Measurements from ENCODE around the gene PRDM16. TPM values are rescaled to one million over a fixed set of nuclear protein-coding genes. Genes with fewer than 3 reads are reported as not detected.

PRDM16 gene
- total and polyA plus RNA-seq, 2 experiments from 2014 or later = 0.14 to 0.16 TPM

DNA sequence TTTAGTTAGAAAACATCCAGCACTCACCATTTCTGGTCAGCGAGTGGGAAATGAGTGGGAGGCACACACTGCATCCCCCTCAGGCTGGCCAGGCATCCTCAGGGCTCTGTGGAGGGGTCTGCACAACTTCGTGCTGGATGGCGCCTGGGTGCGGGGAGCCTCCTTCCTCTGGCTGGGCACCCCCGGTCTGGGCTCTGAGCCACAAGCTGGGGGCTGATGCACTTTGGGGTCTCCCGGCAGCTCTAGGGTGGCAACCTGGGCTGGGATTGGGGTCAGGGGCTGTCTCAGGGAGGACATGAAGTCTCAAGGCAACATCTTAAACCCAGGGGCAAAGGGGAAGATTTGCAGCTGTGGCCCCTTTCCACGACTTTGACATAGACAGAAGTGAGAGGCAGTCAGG, 23.5 kb downstream of the PRDM16 start:
- H3F3A ChIP-seq (replicated peaks; ENCODE audit: low read depth) = no peaks in the 10 kb centered on the region
- DNase-seq (ENCODE audit: low spot score) = no peak
- H3K4me1 ChIP-seq (ENCODE audit: insufficient read depth) = no peaks in the 10 kb centered on the region
- H3K4me3 ChIP-seq = no peak overlapping the region
- Mint-ChIP-seq H3K27ac (no peak overlapping the region), H3K27me3 (ENCODE audit: insufficient read depth, low read depth, poor library complexity) (peaks cover 1% of the 10 kb centered on the region), H3K36me3 (ENCODE audit: low read depth) (no peaks in the 10 kb centered on the region), H3K4me1 (peaks cover 3% of the 10 kb centered on the region; the same call in 1 of the 3 replicates), H3K4me3 (no peak overlapping the region), H3K9me3 (peaks cover 4% of the 10 kb centered on the region; the same call in 1 of the 3 replicates)
- H3K9me2 ChIP-seq (ENCODE audit: insufficient read depth) = no peaks in the 10 kb centered on the region
- no peak overlapping the region for H2AFZ ChIP-seq
- no peaks in the 10 kb centered on the region for H3K36me3 ChIP-seq (ENCODE audit: insufficient read depth)
- no peak for TF ChIP-seq CREB1 (CRISPR knock-in tag; IDR thresholded peaks at IDR 0.05; ENCODE audit: low read depth)
- TF ChIP-seq, protein P1, sequence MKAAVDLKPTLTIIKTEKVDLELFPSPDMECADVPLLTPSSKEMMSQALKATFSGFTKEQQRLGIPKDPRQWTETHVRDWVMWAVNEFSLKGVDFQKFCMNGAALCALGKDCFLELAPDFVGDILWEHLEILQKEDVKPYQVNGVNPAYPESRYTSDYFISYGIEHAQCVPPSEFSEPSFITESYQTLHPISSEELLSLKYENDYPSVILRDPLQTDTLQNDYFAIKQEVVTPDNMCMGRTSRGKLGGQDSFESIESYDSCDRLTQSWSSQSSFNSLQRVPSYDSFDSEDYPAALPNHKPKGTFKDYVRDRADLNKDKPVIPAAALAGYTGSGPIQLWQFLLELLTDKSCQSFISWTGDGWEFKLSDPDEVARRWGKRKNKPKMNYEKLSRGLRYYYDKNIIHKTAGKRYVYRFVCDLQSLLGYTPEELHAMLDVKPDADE (IDR thresholded peaks at IDR 0.05) = no peak
- H3K79me2 ChIP-seq (replicated peaks; ENCODE audit: insufficient read depth) = no peaks in the 10 kb centered on the region
- ATAC-seq = no peak
- no peak overlapping the region for H3K4me2 ChIP-seq
- H4K20me1 ChIP-seq (replicated peaks; ENCODE audit: insufficient read depth) = no peaks in the 10 kb centered on the region
- H3K27ac ChIP-seq (ENCODE audit: low read depth) = no peak overlapping the region
- no peaks in the 10 kb centered on the region for H3K27me3 ChIP-seq (ENCODE audit: insufficient read depth)

DNA sequence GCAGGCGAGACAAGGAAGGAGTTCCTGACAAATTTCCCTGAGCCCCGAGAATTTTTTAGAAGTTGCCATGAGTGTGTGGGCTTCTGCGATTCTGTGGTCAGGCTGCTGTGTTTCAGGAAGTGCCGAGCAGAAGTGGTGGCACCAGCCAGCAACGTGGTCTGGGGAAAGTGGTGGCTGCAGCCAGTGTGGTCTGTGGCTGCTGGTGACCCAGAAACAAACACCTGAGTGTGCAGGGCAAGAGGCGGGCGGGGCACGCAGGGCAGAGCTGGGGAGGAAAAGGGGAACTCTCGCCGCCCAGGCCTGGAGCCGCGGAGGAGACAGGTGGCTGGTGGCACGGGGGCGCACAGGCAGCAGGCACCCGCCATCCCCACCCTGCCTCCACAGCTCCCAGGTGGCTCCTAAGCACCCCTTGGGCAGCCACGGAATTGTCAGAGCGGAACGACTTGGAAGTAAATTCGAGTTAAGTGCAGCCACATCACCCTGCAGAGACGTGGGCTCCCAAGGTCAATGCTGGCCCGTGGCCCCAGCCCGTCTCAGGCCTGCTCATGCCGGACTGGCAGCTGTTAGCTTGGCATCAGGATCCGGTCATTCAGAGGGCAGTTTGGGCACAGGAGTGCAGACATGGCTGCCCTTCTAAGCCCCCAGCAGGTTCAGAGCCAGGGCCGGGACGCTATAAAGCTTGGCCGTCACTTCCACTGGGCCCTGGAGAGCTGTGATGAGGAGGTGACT, 25.1 kb downstream of the PRDM16 start:
- no peak overlapping the region for H3K27ac Mint-ChIP-seq
- TF ChIP-seq, protein P1 (IDR thresholded peaks at IDR 0.05) = no peak
- TF ChIP-seq EZH2phosphoT487 (IDR thresholded peaks at IDR 0.05; ENCODE audit: unreplicated experiment) = no peak
- TF ChIP-seq, protein P2, sequence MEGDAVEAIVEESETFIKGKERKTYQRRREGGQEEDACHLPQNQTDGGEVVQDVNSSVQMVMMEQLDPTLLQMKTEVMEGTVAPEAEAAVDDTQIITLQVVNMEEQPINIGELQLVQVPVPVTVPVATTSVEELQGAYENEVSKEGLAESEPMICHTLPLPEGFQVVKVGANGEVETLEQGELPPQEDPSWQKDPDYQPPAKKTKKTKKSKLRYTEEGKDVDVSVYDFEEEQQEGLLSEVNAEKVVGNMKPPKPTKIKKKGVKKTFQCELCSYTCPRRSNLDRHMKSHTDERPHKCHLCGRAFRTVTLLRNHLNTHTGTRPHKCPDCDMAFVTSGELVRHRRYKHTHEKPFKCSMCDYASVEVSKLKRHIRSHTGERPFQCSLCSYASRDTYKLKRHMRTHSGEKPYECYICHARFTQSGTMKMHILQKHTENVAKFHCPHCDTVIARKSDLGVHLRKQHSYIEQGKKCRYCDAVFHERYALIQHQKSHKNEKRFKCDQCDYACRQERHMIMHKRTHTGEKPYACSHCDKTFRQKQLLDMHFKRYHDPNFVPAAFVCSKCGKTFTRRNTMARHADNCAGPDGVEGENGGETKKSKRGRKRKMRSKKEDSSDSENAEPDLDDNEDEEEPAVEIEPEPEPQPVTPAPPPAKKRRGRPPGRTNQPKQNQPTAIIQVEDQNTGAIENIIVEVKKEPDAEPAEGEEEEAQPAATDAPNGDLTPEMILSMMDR (conservative IDR thresholded peaks at IDR 0.05; ENCODE audit: low read depth in 2 of 2) = no peak
- TF ChIP-seq, protein P3, sequence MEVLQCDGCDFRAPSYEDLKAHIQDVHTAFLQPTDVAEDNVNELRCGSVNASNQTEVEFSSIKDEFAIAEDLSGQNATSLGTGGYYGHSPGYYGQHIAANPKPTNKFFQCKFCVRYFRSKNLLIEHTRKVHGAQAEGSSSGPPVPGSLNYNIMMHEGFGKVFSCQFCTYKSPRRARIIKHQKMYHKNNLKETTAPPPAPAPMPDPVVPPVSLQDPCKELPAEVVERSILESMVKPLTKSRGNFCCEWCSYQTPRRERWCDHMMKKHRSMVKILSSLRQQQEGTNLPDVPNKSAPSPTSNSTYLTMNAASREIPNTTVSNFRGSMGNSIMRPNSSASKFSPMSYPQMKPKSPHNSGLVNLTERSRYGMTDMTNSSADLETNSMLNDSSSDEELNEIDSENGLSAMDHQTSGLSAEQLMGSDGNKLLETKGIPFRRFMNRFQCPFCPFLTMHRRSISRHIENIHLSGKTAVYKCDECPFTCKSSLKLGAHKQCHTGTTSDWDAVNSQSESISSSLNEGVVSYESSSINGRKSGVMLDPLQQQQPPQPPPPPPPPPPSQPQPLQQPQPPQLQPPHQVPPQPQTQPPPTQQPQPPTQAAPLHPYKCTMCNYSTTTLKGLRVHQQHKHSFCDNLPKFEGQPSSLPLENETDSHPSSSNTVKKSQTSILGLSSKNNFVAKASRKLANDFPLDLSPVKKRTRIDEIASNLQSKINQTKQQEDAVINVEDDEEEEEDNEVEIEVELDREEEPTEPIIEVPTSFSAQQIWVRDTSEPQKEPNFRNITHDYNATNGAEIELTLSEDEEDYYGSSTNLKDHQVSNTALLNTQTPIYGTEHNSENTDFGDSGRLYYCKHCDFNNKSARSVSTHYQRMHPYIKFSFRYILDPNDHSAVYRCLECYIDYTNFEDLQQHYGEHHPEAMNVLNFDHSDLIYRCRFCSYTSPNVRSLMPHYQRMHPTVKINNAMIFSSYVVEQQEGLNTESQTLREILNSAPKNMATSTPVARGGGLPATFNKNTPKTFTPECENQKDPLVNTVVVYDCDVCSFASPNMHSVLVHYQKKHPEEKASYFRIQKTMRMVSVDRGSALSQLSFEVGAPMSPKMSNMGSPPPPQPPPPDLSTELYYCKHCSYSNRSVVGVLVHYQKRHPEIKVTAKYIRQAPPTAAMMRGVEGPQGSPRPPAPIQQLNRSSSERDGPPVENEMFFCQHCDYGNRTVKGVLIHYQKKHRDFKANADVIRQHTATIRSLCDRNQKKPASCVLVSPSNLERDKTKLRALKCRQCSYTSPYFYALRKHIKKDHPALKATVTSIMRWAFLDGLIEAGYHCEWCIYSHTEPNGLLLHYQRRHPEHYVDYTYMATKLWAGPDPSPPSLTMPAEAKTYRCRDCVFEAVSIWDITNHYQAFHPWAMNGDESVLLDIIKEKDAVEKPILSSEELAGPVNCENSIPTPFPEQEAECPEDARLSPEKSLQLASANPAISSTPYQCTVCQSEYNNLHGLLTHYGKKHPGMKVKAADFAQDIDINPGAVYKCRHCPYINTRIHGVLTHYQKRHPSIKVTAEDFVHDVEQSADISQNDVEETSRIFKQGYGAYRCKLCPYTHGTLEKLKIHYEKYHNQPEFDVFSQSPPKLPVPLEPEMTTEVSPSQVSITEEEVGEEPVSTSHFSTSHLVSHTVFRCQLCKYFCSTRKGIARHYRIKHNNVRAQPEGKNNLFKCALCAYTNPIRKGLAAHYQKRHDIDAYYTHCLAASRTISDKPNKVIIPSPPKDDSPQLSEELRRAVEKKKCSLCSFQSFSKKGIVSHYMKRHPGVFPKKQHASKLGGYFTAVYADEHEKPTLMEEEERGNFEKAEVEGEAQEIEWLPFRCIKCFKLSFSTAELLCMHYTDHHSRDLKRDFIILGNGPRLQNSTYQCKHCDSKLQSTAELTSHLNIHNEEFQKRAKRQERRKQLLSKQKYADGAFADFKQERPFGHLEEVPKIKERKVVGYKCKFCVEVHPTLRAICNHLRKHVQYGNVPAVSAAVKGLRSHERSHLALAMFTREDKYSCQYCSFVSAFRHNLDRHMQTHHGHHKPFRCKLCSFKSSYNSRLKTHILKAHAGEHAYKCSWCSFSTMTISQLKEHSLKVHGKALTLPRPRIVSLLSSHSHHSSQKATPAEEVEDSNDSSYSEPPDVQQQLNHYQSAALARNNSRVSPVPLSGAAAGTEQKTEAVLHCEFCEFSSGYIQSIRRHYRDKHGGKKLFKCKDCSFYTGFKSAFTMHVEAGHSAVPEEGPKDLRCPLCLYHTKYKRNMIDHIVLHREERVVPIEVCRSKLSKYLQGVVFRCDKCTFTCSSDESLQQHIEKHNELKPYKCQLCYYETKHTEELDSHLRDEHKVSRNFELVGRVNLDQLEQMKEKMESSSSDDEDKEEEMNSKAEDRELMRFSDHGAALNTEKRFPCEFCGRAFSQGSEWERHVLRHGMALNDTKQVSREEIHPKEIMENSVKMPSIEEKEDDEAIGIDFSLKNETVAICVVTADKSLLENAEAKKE (CRISPR knock-in tag; IDR thresholded peaks at IDR 0.05) = no peak
- TF ChIP-seq EZH2 (IDR thresholded peaks at IDR 0.05; ENCODE audit: low read depth, unreplicated experiment) = no peak
- TF ChIP-seq JUNB (IDR thresholded peaks at IDR 0.05; ENCODE audit: unreplicated experiment) = no peak
- no peak for TF ChIP-seq NANOG (IDR thresholded peaks at IDR 0.05; ENCODE audit: borderline replicate concordance)
- TF ChIP-seq ZNF331 (CRISPR knock-in tag; IDR thresholded peaks at IDR 0.05; ENCODE audit: low read depth) = no peak
- TF ChIP-seq CREB1 (CRISPR knock-in tag; IDR thresholded peaks at IDR 0.05; ENCODE audit: low read depth) = no peak
- no peak overlapping the region for H3K4me3 Mint-ChIP-seq
- H3K36me3 ChIP-seq (ENCODE audit: insufficient read depth) = no peaks in the 10 kb centered on the region
- DNase-seq (ENCODE audit: low spot score) (no peak), ATAC-seq (no peak)
- H3K4me3 ChIP-seq = no peak overlapping the region
- no peak overlapping the region for H2AFZ ChIP-seq
- peaks cover 4% of the 10 kb centered on the region; the same call in 1 of the 3 replicates for H3K9me3 Mint-ChIP-seq
- H3K4me2 ChIP-seq = no peak overlapping the region
- H3K27ac ChIP-seq (ENCODE audit: low read depth) = no peak overlapping the region
- no peaks in the 10 kb centered on the region for H3K27me3 ChIP-seq (ENCODE audit: insufficient read depth)
- no peaks in the 10 kb centered on the region for H3K4me1 ChIP-seq (ENCODE audit: insufficient read depth)
- H3K9me2 ChIP-seq (ENCODE audit: insufficient read depth) = no peaks in the 10 kb centered on the region
- no peaks in the 10 kb centered on the region for H3K79me2 ChIP-seq (replicated peaks; ENCODE audit: insufficient read depth)
- H3K36me3 Mint-ChIP-seq (ENCODE audit: low read depth) = no peaks in the 10 kb centered on the region
- H4K20me1 ChIP-seq (replicated peaks; ENCODE audit: insufficient read depth) = no peaks in the 10 kb centered on the region
- peaks cover 1% of the 10 kb centered on the region for H3K27me3 Mint-ChIP-seq (ENCODE audit: insufficient read depth, low read depth, poor library complexity)
- H3K4me1 Mint-ChIP-seq = peaks cover 3% of the 10 kb centered on the region; the same call in 1 of the 3 replicates
- H3F3A ChIP-seq (replicated peaks; ENCODE audit: low read depth) = no peaks in the 10 kb centered on the region

All from GM23338 (cell line).